HG03095 (cell line): ENCODE results near the gene NOS3.
"Not testable (repeated sequence)": the region's sequence is repeated elsewhere in the genome, so short reads cannot be mapped to it uniquely, and the experiment has no call there.

Experiments
- ATAC-seq: cut with Tn5 transposase; IDR thresholded peaks from one replicate; pipeline ENCODE4 v1.9.1; 2021; ENCODE audit warnings: moderate library complexity; ENCODE audit not compliant: unreplicated experiment

NOS3 gene

GRCh38 chr7:150997817-150998216 is 7.0 kb downstream of the NOS3 start:
- no peak for ATAC-seq

- ATAC-seq: no peak
Measured at GRCh38 chr7:150998341-150998740, 7.5 kb downstream of the NOS3 start.

GRCh38 chr7:150999001-150999400 is 8.2 kb downstream of the NOS3 start:
- ATAC-seq: no peak

GRCh38 chr7:150999497-151000230 is 8.8 kb downstream of the NOS3 start:
- ATAC-seq: no peak

GRCh38 chr7:151000897-151001495 is 10.2 kb downstream of the NOS3 start:
- no peak for ATAC-seq

GRCh38 chr7:151001546-151001945 is 10.7 kb downstream of the NOS3 start:
- no peak for ATAC-seq

GRCh38 chr7:151003572-151003971 is 12.8 kb downstream of the NOS3 start:
- ATAC-seq: no peak

- no peak for ATAC-seq
Measured at GRCh38 chr7:151005566-151005965, 14.7 kb downstream of the NOS3 start.

GRCh38 chr7:151006590-151007300 is 15.9 kb downstream of the NOS3 start:
- ATAC-seq: no peak

GRCh38 chr7:151007469-151007898 is 16.7 kb downstream of the NOS3 start:
- no peak for ATAC-seq

- no peak for ATAC-seq
Measured at GRCh38 chr7:151008143-151008510, 17.3 kb downstream of the NOS3 start.

GRCh38 chr7:151008511-151009323 is 17.9 kb downstream of the NOS3 start:
- ATAC-seq: peak; percentile 47

GRCh38 chr7:151009327-151010036 is 18.7 kb downstream of the NOS3 start:
- ATAC-seq: no peak

GRCh38 chr7:151010037-151010306 is 19.2 kb downstream of the NOS3 start:
- no peak for ATAC-seq

GRCh38 chr7:151010307-151011096 is 19.7 kb downstream of the NOS3 start:
- ATAC-seq: no peak

GRCh38 chr7:151011097-151011409 is 20.2 kb downstream of the NOS3 start:
- no peak for ATAC-seq

GRCh38 chr7:151011616-151012015 is 20.8 kb downstream of the NOS3 start:
- ATAC-seq: not testable (repeated sequence)

GRCh38 chr7:151012031-151012692 is 21.3 kb downstream of the NOS3 start:
- no peak for ATAC-seq

GRCh38 chr7:151012911-151013347 is 22.1 kb downstream of the NOS3 start:
- ATAC-seq: no peak

- ATAC-seq: no peak
Measured at GRCh38 chr7:151013356-151013732, 22.5 kb downstream of the NOS3 start.
